HepG2 (cell line): ENCODE data around the gene CTNNBL1. TPM values are rescaled to one million over a fixed set of nuclear protein-coding genes. Genes with fewer than 3 reads are reported as not detected.
A peak's percentile ranks its signal among the peaks of the same experiment; 100 is the strongest.

ENCODE experiments used
- CEBPZ ChIP-seq: IDR thresholded peaks from 2 replicates; pipeline ENCODE4 v1.6.1; 2012; ENCODE audit warnings: low read length, improper control_type of control experiment
- EED ChIP-seq: sonication (generic); formaldehyde crosslinking; IDR thresholded peaks from 2 replicates; pipeline ENCODE4 v1.5.0; 2020; ENCODE audit warnings: mild to moderate bottlenecking, missing genetic modification reagents
- GABPA ChIP-seq, 2 experiments: IDR thresholded peaks; 2 replicates each; pipeline ENCODE4 v1.6.1; 2011 to 2016; ENCODE audit warnings: low read depth in 2 of 2, low read length in 1 of 2, missing biosample characterization in 1 of 2, missing genetic modification characterization in 1 of 2
- IKZF4 ChIP-seq: sonication (generic); formaldehyde crosslinking; IDR thresholded peaks from 2 replicates; pipeline ENCODE4 v1.5.1; 2020; ENCODE audit warnings: borderline replicate concordance, mild to moderate bottlenecking, low read depth, missing genetic modification reagents; ENCODE audit errors: not compliant biosample characterization
- LBX2 ChIP-seq: sonication (generic); formaldehyde crosslinking; IDR thresholded peaks from 2 replicates; pipeline ENCODE4 v1.5.0; 2020; ENCODE audit warnings: missing genetic modification reagents, mild to moderate bottlenecking, borderline replicate concordance
- MED8 ChIP-seq: sonication (generic); formaldehyde crosslinking; IDR thresholded peaks from 2 replicates; pipeline ENCODE4 v1.8.1; 2023; ENCODE audit warnings: mild to moderate bottlenecking, missing genetic modification reagents; ENCODE audit not compliant: insufficient replicate concordance
- MEIS1 ChIP-seq: sonication (generic); formaldehyde crosslinking; IDR thresholded peaks from 2 replicates; pipeline ENCODE4 v1.9.0; 2021; ENCODE audit warnings: mild to moderate bottlenecking, missing genetic modification reagents, moderate library complexity, borderline replicate concordance
- NFIC ChIP-seq: IDR thresholded peaks from 2 replicates; pipeline ENCODE4 v1.6.1; 2012; ENCODE audit warnings: mild to moderate bottlenecking, low read length, inconsistent platforms
- NPAS2 ChIP-seq: sonication (generic); formaldehyde crosslinking; IDR thresholded peaks from 2 replicates; pipeline ENCODE4 v1.8.0; 2022; ENCODE audit warnings: mild to moderate bottlenecking, missing genetic modification reagents, borderline replicate concordance
- RAD51 ChIP-seq: fragments of 450-650 bp; IDR thresholded peaks from 2 replicates; pipeline ENCODE4 v1.6.1; 2016; ENCODE audit warnings: borderline replicate concordance
- SALL2 ChIP-seq: sonication (generic); formaldehyde crosslinking; IDR thresholded peaks from 2 replicates; pipeline ENCODE4 v1.8.1; 2023; ENCODE audit warnings: mild to moderate bottlenecking, missing genetic modification reagents, inconsistent platforms
- SAP130 ChIP-seq: IDR thresholded peaks from 2 replicates; pipeline ENCODE4 v1.6.1; 2016; ENCODE audit warnings: low read depth
- TCF12 ChIP-seq, 2 experiments: fragments of 450-650 bp in 1 of 2; sonication (generic) in 1 of 2; formaldehyde crosslinking in 1 of 2; IDR thresholded peaks; 2 replicates each; pipeline versions ENCODE4 v1.6.1 to v1.8.0; 2017 to 2022; ENCODE audit warnings: antibody characterized with exemption in 1 of 2, mild to moderate bottlenecking in 1 of 2, missing genetic modification reagents in 1 of 2, moderate library complexity in 1 of 2
- ZMAT3 ChIP-seq: sonication (generic); formaldehyde crosslinking; conservative IDR thresholded peaks from 2 replicates; pipeline ENCODE4 v1.7.0; 2021; ENCODE audit warnings: missing genetic modification reagents
- ZNF10 ChIP-seq: sonication (generic); formaldehyde crosslinking; IDR thresholded peaks from 2 replicates; pipeline ENCODE4 v1.4.0; 2020; ENCODE audit warnings: mild to moderate bottlenecking, low read depth, missing genetic modification reagents, borderline replicate concordance
- ZNF207 ChIP-seq: fragments of 450-650 bp; IDR thresholded peaks from 2 replicates; pipeline ENCODE4 v1.6.1; 2016; ENCODE audit warnings: antibody characterized with exemption, borderline replicate concordance
- ZNF281 ChIP-seq: sonication (generic); formaldehyde crosslinking; IDR thresholded peaks from 2 replicates; pipeline ENCODE4 v1.4.0; 2020; ENCODE audit warnings: missing genetic modification reagents, borderline replicate concordance
- ZNF672 ChIP-seq: sonication (generic); formaldehyde crosslinking; IDR thresholded peaks from 2 replicates; pipeline ENCODE4 v1.8.1; 2022; ENCODE audit warnings: missing genetic modification reagents
- ZNF75D ChIP-seq: sonication (generic); formaldehyde crosslinking; IDR thresholded peaks from 2 replicates; pipeline ENCODE4 v1.8.1; 2023; ENCODE audit warnings: missing genetic modification reagents, mild to moderate bottlenecking, borderline replicate concordance
- ZNF784 ChIP-seq: sonication (generic); formaldehyde crosslinking; IDR thresholded peaks from 2 replicates; pipeline ENCODE4 v1.5.1; 2020; ENCODE audit warnings: missing genetic modification reagents, mild to moderate bottlenecking, borderline replicate concordance
- ZSCAN22 ChIP-seq: sonication (generic); formaldehyde crosslinking; IDR thresholded peaks from 2 replicates; pipeline ENCODE4 v1.4.0; 2020; ENCODE audit warnings: mild to moderate bottlenecking, missing genetic modification reagents
- polyA plus RNA-seq, 8 experiments: library from polyadenylated mRNA; depleted of rRNA in 3 of 8; stranded (reverse) in 7 of 8; unstranded in 1 of 8; fragments of >200 nt; fragmentation: Illumina TruSeq in 4 of 8; extraction: Trizol in 4 of 8; gene quantifications; 2 replicates each; pipeline versions ENCODE4 v1.2.1 to v1.2.3, GENCODE V29; 2011 to 2016; ENCODE audit warnings: low read depth in 4 of 8, missing spikeins in 1 of 8, mixed read lengths in 1 of 8; ENCODE audit not compliant: insufficient read depth in 1 of 8
- total RNA-seq, 5 experiments: library from RNA; depleted of rRNA; stranded (reverse); fragments of >200 nt; fragmentation: Illumina TruSeq; extraction: Trizol; gene quantifications; 2 replicates each; pipeline ENCODE4 v1.2.3, GENCODE V29; 2016; ENCODE audit warnings: low read depth in 1 of 5

The CTNNBL1 gene
- total and polyA plus RNA-seq, 2 of the 13 experiments (the other 11 are each of a cell fraction or from before 2014, with no cell fraction given), result 49.3 to 94.6 TPM

- TF ChIP-seq EED (CRISPR knock-in tag) (no peak), ZSCAN22 (no peak), MEIS1 (no peak), ZNF207 (no peak), SAP130 (CRISPR knock-in tag) (0 out of 2 replicates have a peak, but pooled peaks have one; percentile 8), ZNF75D (CRISPR knock-in tag) (no peak), ZNF672 (CRISPR knock-in tag) (no peak), ZNF784 (CRISPR knock-in tag) (no peak), NFIC (no peak), ZNF281 (0 out of 2 replicates have a peak, but pooled peaks have one; percentile 7), GABPA (IDR thresholded peaks at IDR 0.05; ENCODE audit: low read depth, low read length) (no peak), GABPA (CRISPR knock-in tag; IDR thresholded peaks at IDR 0.05; ENCODE audit: low read depth) (no peak), TCF12 (IDR thresholded peaks at IDR 0.05) (no peak), TCF12 (CRISPR knock-in tag; IDR thresholded peaks at IDR 0.05) (no peak), NPAS2 (CRISPR knock-in tag) (no peak), ZMAT3 (CRISPR knock-in tag) (no peak), RAD51 (no peak), SALL2 (no peak), MED8 (CRISPR knock-in tag) (peak; percentile 23), CEBPZ (no peak), ZNF10 (no peak), LBX2 (CRISPR knock-in tag) (no peak), IKZF4 (CRISPR knock-in tag) (no peak)
Observed at GRCh38 chr20:37901654-37902503, 208.0 kb downstream of the CTNNBL1 start (continued).
